Measurements from ENCODE around the gene ANKHD1. TPM values are rescaled to one million over a fixed set of nuclear protein-coding genes. Genes with fewer than 3 reads are reported as not detected.
A peak's percentile ranks its signal among the peaks of the same experiment; 100 is the strongest.

The ANKHD1 gene
- total and polyA plus RNA-seq, 12 donors, result 26.6 to 77.9 (median 67.5) TPM

DNA sequence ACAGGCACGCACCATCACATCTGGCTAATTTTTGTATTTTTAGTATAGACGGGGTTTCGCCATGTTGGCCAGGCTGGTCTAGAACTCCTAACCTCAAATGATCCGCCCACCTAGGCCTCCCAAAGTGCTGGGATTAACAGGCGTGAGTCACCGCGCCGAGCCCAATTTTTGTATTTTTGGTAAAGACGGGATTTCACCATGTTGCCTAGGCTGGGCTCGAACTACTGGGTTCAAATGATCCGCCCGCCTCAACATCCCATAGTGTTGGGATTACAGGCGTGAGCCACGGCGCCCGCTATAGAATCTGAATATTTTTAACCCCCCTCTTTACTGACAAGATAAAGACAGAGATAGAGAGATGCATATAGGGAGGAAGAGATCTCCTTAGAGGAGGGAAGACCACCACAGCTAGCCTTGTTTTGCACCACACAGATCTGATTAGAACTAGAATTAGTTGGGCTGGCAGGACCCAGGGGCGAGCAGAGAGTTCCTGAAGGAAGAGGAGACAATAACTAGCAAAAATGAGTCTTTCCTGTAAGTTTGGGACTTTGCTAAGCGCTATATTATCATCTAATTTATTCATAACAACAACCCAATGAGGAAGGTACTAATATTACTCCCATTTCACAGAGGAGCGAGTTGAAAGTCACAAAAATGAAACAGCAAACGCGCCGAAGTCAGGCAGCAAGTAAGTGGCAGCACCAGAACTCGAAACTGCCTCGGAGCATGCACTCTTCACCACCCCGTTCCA, 1.5 kb upstream of the ANKHD1 start:
- WGBS, 2 donors, result 41 to 44% methylated on average over 25 of the region's 25 CpGs

GRCh38 chr5:140400730-140401361, 787 bp upstream of the ANKHD1 start:
- Histone ChIP-seq H3K4me1 (peaks cover 4 to 42% (median 34%) of the 10 kb centered on the region in 9 donors), H3K9me3 (no peaks in the 10 kb centered on the region), H3K27me3 (no peaks in the 10 kb centered on the region), H3K36me3 (peaks cover 0 to 9% (median 0%) of the 10 kb centered on the region in 9 donors), H3K4me3 (peak overlapping the region; percentile 61 to 97 (median 88)), H3K27ac (peak overlapping the region; percentile 44 to 97 (median 84))
- TF ChIP-seq CTCF (IDR thresholded peaks at IDR 0.05), result no peak
- 1% methylated on average over 54 of the region's 54 CpGs for WGBS, 2 donors
- peak; percentile 85 to 96 for DNase-seq
- intact Hi-C loops (cut with DNase I), result loop anchor here in 8 of 10 donors (5.0 to 10.0 kb wide), 8 partner anchors 146 to 921 kb away; partner anchors contain the start of genes IK (in 2 of the 8), NDUFA2 (in 2 of the 8), WDR55 (in 2 of the 8) and EIF4EBP3 (in 1 of the 8)
- ATAC-seq, result peak; percentile 81 to 91 (median 88)

More for the DNA sequence above, 1.5 kb upstream of the ANKHD1 start:
- H3K9me3 ChIP-seq, result no peaks in the 10 kb centered on the region
- intact Hi-C loops (cut with DNase I), result loop anchor here in 8 of 10 donors (5.0 to 10.0 kb wide), 8 partner anchors 147 to 922 kb away; partner anchors contain the start of genes IK (in 2 of the 8), NDUFA2 (in 2 of the 8), WDR55 (in 2 of the 8) and EIF4EBP3 (in 1 of the 8)
- DNase-seq, result no peak
- peak overlapping the region; percentile 44 to 97 (median 84) for H3K27ac ChIP-seq
- no peak for TF ChIP-seq CTCF (IDR thresholded peaks at IDR 0.05)
- H3K36me3 ChIP-seq, result peaks cover 0 to 2% (median 0%) of the 10 kb centered on the region in 9 donors
- no peaks in the 10 kb centered on the region for H3K27me3 ChIP-seq
- H3K4me1 ChIP-seq, result peaks cover 4 to 39% (median 29%) of the 10 kb centered on the region in 9 donors
- no peak for ATAC-seq
- H3K4me3 ChIP-seq, result peak overlapping the region; percentile 61 to 97 (median 88)

DNA sequence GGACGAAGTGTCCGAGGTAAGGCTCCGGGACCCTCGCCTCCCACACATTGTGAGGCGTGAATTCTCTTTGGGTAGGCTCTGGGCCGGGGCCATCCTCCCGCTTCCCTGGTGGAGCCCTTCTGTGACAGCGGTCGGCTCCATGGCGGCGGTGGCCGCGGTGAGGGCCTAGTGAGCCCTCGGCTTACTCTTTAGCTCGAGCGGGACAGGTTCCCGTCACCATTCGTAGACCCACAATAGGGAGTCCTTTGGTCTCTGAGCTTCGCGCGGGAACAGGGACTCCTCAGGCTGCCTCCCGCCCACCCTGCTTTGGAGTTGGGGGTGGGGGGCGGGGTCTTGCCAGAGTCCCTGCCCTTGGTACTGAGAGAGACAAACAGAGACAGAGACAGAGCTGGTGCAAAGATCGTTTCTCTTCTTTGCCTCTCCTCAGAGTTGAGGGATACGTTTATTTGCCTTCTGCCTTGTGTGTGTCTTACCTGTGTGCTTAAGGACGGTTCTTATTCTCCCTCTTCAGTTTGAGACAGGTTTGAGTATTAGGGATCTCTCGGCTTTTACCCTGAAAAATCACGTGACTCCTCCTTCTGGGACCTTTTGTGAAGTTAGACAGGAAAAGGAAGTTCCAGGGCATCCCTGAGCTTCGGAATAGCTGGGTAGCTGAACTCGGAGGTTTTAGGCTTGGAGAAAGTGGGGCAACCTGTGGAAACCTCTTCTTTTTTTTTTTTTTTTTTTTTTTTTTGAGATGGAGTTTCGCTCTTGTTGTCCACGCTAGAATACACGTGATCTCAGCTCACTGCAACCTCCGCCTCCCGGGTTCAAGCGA, 833 bp downstream of the ANKHD1 start:
- H3K4me3 ChIP-seq, result peak overlapping the region; percentile 76 to 99 (median 93)

More for the DNA sequence above, 833 bp downstream of the ANKHD1 start:
- peak; percentile 24 to 30 for DNase-seq
- peaks cover 4 to 52% (median 38%) of the 10 kb centered on the region in 9 donors for H3K4me1 ChIP-seq
- no peak for TF ChIP-seq CTCF (IDR thresholded peaks at IDR 0.05)
- peak in 2 of 8 donors; percentile 2 to 14 for ATAC-seq
- H3K9me3 ChIP-seq, result no peaks in the 10 kb centered on the region
- peak overlapping the region; percentile 79 to 97 (median 94) for H3K27ac ChIP-seq
- peaks cover 0 to 20% (median 0%) of the 10 kb centered on the region in 9 donors for H3K36me3 ChIP-seq
- H3K27me3 ChIP-seq, result no peaks in the 10 kb centered on the region
- whole genome bisulfite sequencing, 2 donors, result 2 to 4% methylated on average over 36 of the region's 36 CpGs
- intact Hi-C loops (cut with DNase I), result loop anchor here in 8 of 10 donors (5.0 to 10.0 kb wide), 8 partner anchors 145 to 920 kb away; partner anchors contain the start of genes IK (in 2 of the 8), NDUFA2 (in 2 of the 8), WDR55 (in 2 of the 8) and EIF4EBP3 (in 1 of the 8)
